Measurements from ENCODE around the gene EGFLAM. TPM values are rescaled to one million over a fixed set of nuclear protein-coding genes. Genes with fewer than 3 reads are reported as not detected.
A peak's percentile ranks its signal among the peaks of the same experiment; 100 is the strongest.

The EGFLAM gene
- total and polyA plus RNA-seq, 9 of the 15 experiments (the other 6 are each of a cell fraction or from before 2014, with no cell fraction given), result 0.09 to 2.5 (median 1.0) TPM

- TF ChIP-seq GTF2A2 (tag; IDR thresholded peaks at IDR 0.05), result no peak
- TF ChIP-seq HMBOX1 (IDR thresholded peaks at IDR 0.05), result no peak
- no peak for TF ChIP-seq ILK (tag; IDR thresholded peaks at IDR 0.05; ENCODE audit: borderline replicate concordance, low read depth)
Measured at GRCh38 chr5:38295751-38296150, 37.4 kb downstream of the EGFLAM start (continued).

GRCh38 chr5:38297830-38298608 is 39.7 kb downstream of the EGFLAM start:
- Histone ChIP-seq H3K9me1 (ENCODE audit: control insufficient read depth, insufficient read depth, low read length) (no peaks in the 10 kb centered on the region), H3K4me3 (no peak overlapping the region), H3K4me1 (replicated peaks in 1 of 2; ENCODE audit: control insufficient read depth in 2 of 2, insufficient read depth in 2 of 2, low read length in 2 of 2) (peaks cover 0 to 5% of the 10 kb centered on the region in 2 experiments; a peak in 2 of 5 replicates), H3K9ac (ENCODE audit: insufficient read depth in 1 of 2, low read depth in 2 of 2, low read length in 2 of 2) (peak overlapping the region in 1 of 2 experiments; percentile 24; a peak in 2 of 4 replicates), H4K20me1 (replicated peaks; ENCODE audit: control insufficient read depth, insufficient read depth, low read length) (no peaks in the 10 kb centered on the region), H3K79me2 (ENCODE audit: control insufficient read depth, insufficient read depth, low read length) (no peaks in the 10 kb centered on the region), H3K27ac (ENCODE audit: extremely low read depth, low read depth, low read length) (peak overlapping the region; percentile 57), H3K9me3 (replicated peaks; ENCODE audit: control insufficient read depth, insufficient read depth, low read depth, low read length) (no peaks in the 10 kb centered on the region), H2AFZ (ENCODE audit: low read depth, low read length) (peak overlapping the region; percentile 77), H3K36me3 (ENCODE audit: control insufficient read depth, insufficient read depth, low read length) (no peaks in the 10 kb centered on the region), H3K4me2 (ENCODE audit: insufficient read depth, low read length) (peak overlapping the region; percentile 56), H3K27me3 (ENCODE audit: control insufficient read depth in 2 of 2, insufficient read depth in 2 of 2, low read length in 2 of 2) (no peaks in the 10 kb centered on the region)
- DNase-seq (ENCODE audit: extremely low read depth in 1 of 4, low spot score in 3 of 4) (peak in 2 of 4 experiments; percentile 58 to 63), FAIRE-seq (peak; percentile 78), ATAC-seq (peak; percentile 86)
- in situ Hi-C loops (cut with MboI) (no loop called here), intact Hi-C loops (cut with micrococcal nuclease) (loop anchor here (1.0 kb wide), 1 partner anchor 8 kb away; no protein-coding TSS in a partner anchor)
- ChIA-PET POLR2A (interaction anchor here (1.0 to 1.5 kb wide), 5 partner anchors 12 to 135 kb away, joined by 3 to 4 read pairs (median 3); no protein-coding TSS in a partner anchor), CTCF (ENCODE audit: low intra/inter-chr PET ratio) (no interaction called here)
- no TSS peak for BruUV-seq (replicated peaks)
- WGBS (ENCODE audit: insufficient coverage, low coverage, missing lambda C conversion rate), result 3% methylated on average over 8 of the region's 8 CpGs
- TF ChIP-seq CREB5 (CRISPR knock-in tag; IDR thresholded peaks at IDR 0.05) (no peak), DPF2 (IDR thresholded peaks at IDR 0.05) (peak; percentile 81), ZFP91 (CRISPR knock-in tag; IDR thresholded peaks at IDR 0.05) (no peak), ZBED1 (IDR thresholded peaks at IDR 0.05) (no peak), HLTF (IDR thresholded peaks at IDR 0.05) (no peak), SMAD4 (CRISPR knock-in tag; conservative IDR thresholded peaks at IDR 0.05) (no peak), ZNF124 (CRISPR knock-in tag; IDR thresholded peaks at IDR 0.05) (no peak), MXI1 (IDR thresholded peaks at IDR 0.05; ENCODE audit: low read depth, low read length) (no peak), ESRRB (CRISPR knock-in tag; IDR thresholded peaks at IDR 0.05; ENCODE audit: borderline replicate concordance) (no peak), NFE2L1 (tag; IDR thresholded peaks at IDR 0.05; ENCODE audit: borderline replicate concordance, low read depth) (no peak)

All from K562 (cell line).